SK-N-SH (cell line): ENCODE measurements around the gene TMEM120B. TPM values are rescaled to one million over a fixed set of nuclear protein-coding genes. Genes with fewer than 3 reads are reported as not detected.

Experiments used
- CTCF ChIA-PET: fragments of 300-600, 350-600 bp; formaldehyde crosslinking; extraction: SDS; loops from one replicate; lab custom pipeline; 2021; lab: Yijun Ruan, JAX
- POLR2A ChIA-PET: fragments of 350-600 bp; sonication (Branson Sonifier 250); formaldehyde crosslinking; extraction: SDS; loops from one replicate; lab custom pipeline; 2020; ENCODE audit warnings: antibody characterized with exemption, inconsistent platforms; lab: Yijun Ruan, JAX
- DNase-seq: peaks from one replicate; pipeline ENCODE4 v3.0.0; 2012
- H2AFZ ChIP-seq: fragments of 200-600 bp; sonication (generic); 2 replicates; pipeline ENCODE4 v1.8.1; 2016; ENCODE audit warnings: antibody characterized with exemption, mild to moderate bottlenecking, low read depth
- H3F3A ChIP-seq: fragments of 200-600 bp; sonication (generic); replicated peaks from 2 replicates; pipeline ENCODE3; 2016; ENCODE audit warnings: antibody characterized with exemption, mild to moderate bottlenecking; ENCODE audit not compliant: insufficient read depth
- H3K27ac ChIP-seq, 2 experiments: fragments of 200-500 bp in 1 of 2; fragments of 200-600 bp in 1 of 2; sonication (Bioruptor generic) in 1 of 2; sonication (generic), shearing (Covaris generic) in 1 of 2; 2 replicates each; pipeline versions ENCODE4 v1.5.1 to v1.6.1; 2014 to 2016; ENCODE audit warnings: low read depth in 2 of 2, inconsistent platforms in 1 of 2, low read length in 1 of 2, mild to moderate bottlenecking in 1 of 2, mixed read lengths in 1 of 2
- H3K27me3 ChIP-seq: fragments of 200-600 bp; sonication (generic), shearing (Covaris generic); 2 replicates; pipeline ENCODE4 v1.6.1; 2016; ENCODE audit warnings: mixed run types; ENCODE audit not compliant: insufficient read depth
- H3K36me3 ChIP-seq, 2 experiments: fragments of 200-500 bp in 1 of 2; fragments of 200-600 bp in 1 of 2; sonication (Bioruptor generic) in 1 of 2; sonication (generic) in 1 of 2; replicated peaks in 1 of 2; 2 replicates each; pipeline versions ENCODE3 to v1.5.1; 2014 to 2016; ENCODE audit warnings: low read length in 1 of 2, mild to moderate bottlenecking in 1 of 2; ENCODE audit not compliant: insufficient read depth in 2 of 2, control insufficient read depth in 1 of 2
- H3K4me1 ChIP-seq, 2 experiments: fragments of 200-500 bp in 1 of 2; fragments of 200-600 bp in 1 of 2; sonication (Bioruptor generic) in 1 of 2; sonication (generic), shearing (Covaris generic) in 1 of 2; 2 replicates each; pipeline versions ENCODE4 v1.5.1 to v1.6.1; 2014 to 2016; ENCODE audit warnings: low read depth in 1 of 2, low read length in 1 of 2, mixed run types in 1 of 2; ENCODE audit not compliant: insufficient read depth in 2 of 2, control insufficient read depth in 1 of 2
- H3K4me2 ChIP-seq: fragments of 200-600 bp; sonication (generic), shearing (Covaris generic); 2 replicates; pipeline ENCODE4 v1.6.1; 2017; ENCODE audit warnings: mixed run types
- H3K4me3 ChIP-seq, 2 experiments: fragments of 200-500 bp in 1 of 2; fragments of 200-600 bp in 1 of 2; sonication (Bioruptor generic) in 1 of 2; sonication (generic), shearing (Covaris generic) in 1 of 2; 2 replicates each; pipeline versions ENCODE4 v1.5.1 to v1.8.1; 2014 to 2016; ENCODE audit warnings: low read depth in 2 of 2, inconsistent platforms in 1 of 2, low read length in 1 of 2, mild to moderate bottlenecking in 1 of 2, mixed read lengths in 1 of 2, moderate library complexity in 1 of 2
- H3K79me2 ChIP-seq: fragments of 200-600 bp; sonication (generic); 2 replicates; pipeline ENCODE4 v1.8.1; 2017; ENCODE audit warnings: mild to moderate bottlenecking; ENCODE audit not compliant: insufficient read depth
- H3K9ac ChIP-seq: fragments of 200-600 bp; sonication (generic); 2 replicates; pipeline ENCODE4 v1.6.1; 2017; ENCODE audit warnings: mixed run types
- H3K9me2 ChIP-seq: fragments of 200-600 bp; sonication (generic); 2 replicates; pipeline ENCODE4 v1.6.1; 2017; ENCODE audit warnings: mixed run types
- H3K9me3 ChIP-seq: fragments of 200-600 bp; sonication (generic); 2 replicates; pipeline ENCODE4 v1.6.1; 2017; ENCODE audit warnings: mixed run types, mild to moderate bottlenecking, moderate library complexity
- H4K20me1 ChIP-seq: fragments of 200-600 bp; sonication (generic); 2 replicates; pipeline ENCODE4 v1.6.1; 2017; ENCODE audit warnings: mild to moderate bottlenecking, mixed run types; ENCODE audit not compliant: insufficient read depth
- CHD2 ChIP-seq: fragments of 150-350 bp; IDR thresholded peaks from 2 replicates; pipeline ENCODE4 v1.6.1; 2018; ENCODE audit warnings: low read length; ENCODE audit not compliant: partially characterized antibody
- EP300 ChIP-seq, 2 experiments: IDR thresholded peaks; 2 replicates each; pipeline versions ENCODE4 v1.4.0 to v1.6.1; 2012; ENCODE audit warnings: borderline replicate concordance in 1 of 2, low read depth in 1 of 2, low read length in 1 of 2
- FOXJ3 ChIP-seq: sonication (generic); formaldehyde crosslinking; IDR thresholded peaks from 2 replicates; pipeline ENCODE4 v1.5.1; 2020; ENCODE audit warnings: mild to moderate bottlenecking, missing genetic modification reagents
- FOXM1 ChIP-seq: IDR thresholded peaks from 2 replicates; pipeline ENCODE4 v1.4.0; 2012; ENCODE audit warnings: low read depth, mild to moderate bottlenecking
- GABPA ChIP-seq: IDR thresholded peaks from 2 replicates; pipeline ENCODE4 v1.4.0; 2012; ENCODE audit warnings: low read depth, mild to moderate bottlenecking
- GATA2 ChIP-seq: sonication (generic); formaldehyde crosslinking; IDR thresholded peaks from 2 replicates; pipeline ENCODE4 v1.5.0; 2020; ENCODE audit warnings: mild to moderate bottlenecking, missing genetic modification reagents
- JUND ChIP-seq: IDR thresholded peaks from 2 replicates; pipeline ENCODE4 v1.4.0; 2012
- MAX ChIP-seq: IDR thresholded peaks from 2 replicates; pipeline ENCODE4 v1.4.0; 2012; ENCODE audit warnings: low read depth
- MXI1 ChIP-seq: IDR thresholded peaks from 2 replicates; pipeline ENCODE4 v1.6.1; 2012; ENCODE audit warnings: mild to moderate bottlenecking, low read depth, low read length, improper control_type of control experiment
- NFIC ChIP-seq: IDR thresholded peaks from 2 replicates; pipeline ENCODE4 v1.4.0; 2012; ENCODE audit warnings: borderline replicate concordance
- NRF1 ChIP-seq: IDR thresholded peaks from 2 replicates; pipeline ENCODE4 v1.6.1; 2012; ENCODE audit warnings: low read depth, mild to moderate bottlenecking, low read length
- PBX3 ChIP-seq: IDR thresholded peaks from 2 replicates; pipeline ENCODE4; 2012
- POLR2AphosphoS5 ChIP-seq: IDR thresholded peaks from 2 replicates; pipeline ENCODE4 v1.6.1; 2012; ENCODE audit warnings: low read depth, low read length
- RCOR1 ChIP-seq: fragments of 150-350 bp; IDR thresholded peaks from 2 replicates; pipeline ENCODE4 v1.6.1; 2017; ENCODE audit warnings: antibody characterized with exemption, low read length
- SIN3A ChIP-seq: IDR thresholded peaks from 2 replicates; pipeline ENCODE4 v1.6.1; 2012; ENCODE audit warnings: low read depth, mild to moderate bottlenecking, low read length, moderate library complexity, borderline replicate concordance
- SMC3 ChIP-seq: IDR thresholded peaks from 2 replicates; pipeline ENCODE4 v1.6.1; 2012; ENCODE audit warnings: low read depth, low read length, improper control_type of control experiment
- TCF12 ChIP-seq: IDR thresholded peaks from 2 replicates; pipeline ENCODE4 v1.4.0; 2012
- TEAD4 ChIP-seq: IDR thresholded peaks from 2 replicates; pipeline ENCODE4 v1.4.0; 2012; ENCODE audit warnings: mild to moderate bottlenecking, borderline replicate concordance; ENCODE audit not compliant: insufficient read depth
- USF1 ChIP-seq: IDR thresholded peaks from 2 replicates; pipeline ENCODE4 v1.4.0; 2012; ENCODE audit warnings: low read depth, borderline replicate concordance
- USF2 ChIP-seq: fragments of 150-350 bp; IDR thresholded peaks from 2 replicates; pipeline ENCODE4 v1.6.1; 2017; ENCODE audit warnings: antibody characterized with exemption, low read length, low read depth, borderline replicate concordance
- ZBTB33 ChIP-seq: IDR thresholded peaks from 2 replicates; pipeline ENCODE4 v1.4.0; 2012; ENCODE audit warnings: low read depth, borderline replicate concordance
- WGBS: methylation state at CpG from one replicate; pipeline ENCODE4 v1.1.6; 2017; ENCODE audit warnings: low lambda C conversion rate; 5-methylcytosine and 5-hydroxymethylcytosine counted together
- polyA plus RNA-seq, 3 experiments: library from polyadenylated mRNA; depleted of rRNA; stranded (reverse); fragments of >200 nt; gene quantifications; 2 replicates each; pipeline ENCODE4 v1.2.3, GENCODE V29; 2012

Gene TMEM120B
- polyA plus RNA-seq, 1 of the 3 experiments (the other 2 are of a cell fraction) = 15.4 TPM

- peaks cover 40 to 59% of the 10 kb centered on the region in 2 experiments for H3K4me1 ChIP-seq
- peaks cover 64% of the 10 kb centered on the region for H3K79me2 ChIP-seq
- no peak for TF ChIP-seq SMC3
- TF ChIP-seq MXI1 = peak; percentile 82
- peak; percentile 22; the same call in 1 of the 2 replicates for TF ChIP-seq NFIC
- TF ChIP-seq TCF12 = peak; percentile 23; the same call in 1 of the 2 replicates
- 0 out of 2 replicates have a peak, but pooled peaks have one; percentile 58 for TF ChIP-seq RCOR1
- TF ChIP-seq TEAD4 = no peak
- 0 out of 2 replicates have a peak, but pooled peaks have one; percentile 24 for TF ChIP-seq PBX3
- TF ChIP-seq POLR2AphosphoS5 = peak; percentile 14; the same call in 1 of the 2 replicates
- TF ChIP-seq EP300 (IDR thresholded peaks at IDR 0.05; ENCODE audit: borderline replicate concordance in 1 of 2, low read depth in 1 of 2, low read length in 1 of 2) = peak in 1 of 2 experiments; percentile 83; a peak in 2 of 4 replicates
- TF ChIP-seq USF2 = peak; percentile 41; the same call in 1 of the 2 replicates
- TF ChIP-seq ZBTB33 = no peak
- peak; percentile 26; the same call in 1 of the 2 replicates for TF ChIP-seq GATA2 (CRISPR knock-in tag)
- peak; percentile 62; the same call in 1 of the 2 replicates for TF ChIP-seq MAX
- no peak for TF ChIP-seq SIN3A
- TF ChIP-seq JUND = no peak
- TF ChIP-seq GABPA = no peak
- peak; percentile 86 for TF ChIP-seq FOXJ3 (CRISPR knock-in tag)
- no peak for TF ChIP-seq NRF1
- peak; percentile 64; the same call in 1 of the 2 replicates for TF ChIP-seq USF1
- TF ChIP-seq CHD2 = peak; percentile 88
- TF ChIP-seq FOXM1 = no peak
- H3K27ac ChIP-seq = peak overlapping the region; percentile 98 to 99
- 37% methylated on average over 16 of the region's 19 CpGs for WGBS
- no peak overlapping the region for H2AFZ ChIP-seq
- peak overlapping the region; percentile 86 for H3K4me2 ChIP-seq
- H3K36me3 ChIP-seq = peaks cover 8 to 11% of the 10 kb centered on the region in 2 experiments
- no peaks in the 10 kb centered on the region for H3K27me3 ChIP-seq
- CTCF ChIA-PET = interaction anchor here (0.7 to 16.0 kb wide), 9 partner anchors 11 to 171 kb away, joined by 3 to 675 read pairs (median 6); partner anchors contain the start of genes PSMD9, SETD1B and TMEM120B
- peak overlapping the region; percentile 53 to 73; a peak in 3 of 4 replicates for H3K4me3 ChIP-seq
- no peaks in the 10 kb centered on the region; the same call in 1 of the 2 replicates for H4K20me1 ChIP-seq
- POLR2A ChIA-PET = interaction anchor here (0.7 to 7.0 kb wide), 7 partner anchors 9 to 1695 kb away, joined by 3 to 79 read pairs (median 4); partner anchors contain the start of genes PSMD9 and TMEM120B
- DNase-seq = peak; percentile 83
- H3K9me3 ChIP-seq = no peaks in the 10 kb centered on the region
- peak overlapping the region; percentile 60 for H3K9ac ChIP-seq
- peaks cover 56% of the 10 kb centered on the region for H3F3A ChIP-seq
- H3K9me2 ChIP-seq = no peaks in the 10 kb centered on the region
Measured at GRCh38 chr12:121797937-121798786, 85.6 kb downstream of the TMEM120B start.
